Stimulated activated memory B cell treated with anti-CD40 and anti-IgM and Interleukin-4, amounts not matched to agents 10 μg/mL and 1 μg/mL and 100 μg/mL, for 72 hours (primary cell): ENCODE measurements around the gene GIT1.

Experiments used
- ATAC-seq: fragments of 150-1000 bp; cut with Tn5 transposase; 2 replicates; pipeline ENCODE4 v1.10.0; 2021
- H3K27ac Mint-ChIP-seq: one replicate; pipeline ENCODE4 v1.8.0; 2022; ENCODE audit warnings: mild to moderate bottlenecking, mixed read lengths
- H3K27me3 Mint-ChIP-seq: one replicate; pipeline ENCODE4 v1.8.0; 2022; ENCODE audit warnings: mixed read lengths
- H3K36me3 Mint-ChIP-seq: one replicate; pipeline ENCODE4 v1.8.0; 2022; ENCODE audit warnings: mixed read lengths
- H3K4me1 Mint-ChIP-seq: one replicate; pipeline ENCODE4 v1.8.0; 2022; ENCODE audit warnings: mixed read lengths
- H3K4me3 Mint-ChIP-seq: one replicate; pipeline ENCODE4 v1.8.0; 2022; ENCODE audit warnings: mild to moderate bottlenecking, moderate library complexity, mixed read lengths
- H3K9me3 Mint-ChIP-seq: one replicate; pipeline ENCODE4 v1.8.0; 2022; ENCODE audit warnings: mixed read lengths

GIT1 gene

DNA sequence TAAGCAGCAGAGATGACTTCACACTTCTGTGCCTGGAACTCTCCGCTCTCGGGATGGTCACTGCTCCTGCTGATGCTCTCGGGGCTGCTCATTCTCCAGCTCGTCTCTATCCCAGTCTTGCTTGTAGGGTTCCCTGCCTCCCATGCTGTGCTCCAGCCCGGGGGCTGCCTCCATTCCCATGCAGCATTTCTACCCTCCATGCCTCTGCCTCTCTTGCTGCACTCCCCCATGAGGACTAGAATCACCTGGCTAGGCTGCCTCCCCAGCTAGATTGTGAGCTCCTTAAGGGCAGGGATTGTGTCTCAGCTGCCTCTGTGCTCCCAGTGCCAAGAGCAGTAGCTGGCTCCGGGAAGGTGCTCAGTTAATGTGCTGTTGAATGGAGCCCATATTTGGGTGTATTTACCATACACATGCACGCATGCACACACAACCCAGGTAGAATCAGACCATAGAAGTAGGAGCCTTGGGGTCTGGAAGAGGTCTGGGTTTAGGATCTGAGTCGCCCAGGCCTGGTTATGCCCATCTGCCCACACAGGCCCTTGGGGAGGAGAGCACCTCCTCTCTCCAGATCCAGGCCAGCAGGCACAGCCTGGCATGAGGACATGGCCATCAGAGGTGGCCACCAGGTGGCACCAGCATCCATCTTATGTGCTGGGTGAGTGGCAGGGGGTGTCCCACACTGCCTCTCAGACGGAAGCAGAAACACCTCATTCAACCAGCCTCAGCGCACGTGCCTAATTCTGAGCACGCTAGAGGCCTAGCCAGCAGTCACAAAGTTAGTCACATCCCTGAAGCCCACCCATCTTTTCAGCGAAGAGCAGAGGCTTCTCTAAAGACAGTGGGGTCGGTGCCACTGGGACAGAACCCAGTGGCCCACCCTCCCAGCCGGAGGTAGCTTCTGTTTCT lies 9.3 kb downstream of the GIT1 start:
- H3K4me1 Mint-ChIP-seq = peaks cover 35% of the 10 kb centered on the region
- H3K36me3 Mint-ChIP-seq = peaks cover 69% of the 10 kb centered on the region
- no peaks in the 10 kb centered on the region for H3K27me3 Mint-ChIP-seq
- peak overlapping the region; percentile 42 for H3K27ac Mint-ChIP-seq
- ATAC-seq = peak; percentile 96
- no peak overlapping the region for H3K4me3 Mint-ChIP-seq
- H3K9me3 Mint-ChIP-seq = no peaks in the 10 kb centered on the region

DNA sequence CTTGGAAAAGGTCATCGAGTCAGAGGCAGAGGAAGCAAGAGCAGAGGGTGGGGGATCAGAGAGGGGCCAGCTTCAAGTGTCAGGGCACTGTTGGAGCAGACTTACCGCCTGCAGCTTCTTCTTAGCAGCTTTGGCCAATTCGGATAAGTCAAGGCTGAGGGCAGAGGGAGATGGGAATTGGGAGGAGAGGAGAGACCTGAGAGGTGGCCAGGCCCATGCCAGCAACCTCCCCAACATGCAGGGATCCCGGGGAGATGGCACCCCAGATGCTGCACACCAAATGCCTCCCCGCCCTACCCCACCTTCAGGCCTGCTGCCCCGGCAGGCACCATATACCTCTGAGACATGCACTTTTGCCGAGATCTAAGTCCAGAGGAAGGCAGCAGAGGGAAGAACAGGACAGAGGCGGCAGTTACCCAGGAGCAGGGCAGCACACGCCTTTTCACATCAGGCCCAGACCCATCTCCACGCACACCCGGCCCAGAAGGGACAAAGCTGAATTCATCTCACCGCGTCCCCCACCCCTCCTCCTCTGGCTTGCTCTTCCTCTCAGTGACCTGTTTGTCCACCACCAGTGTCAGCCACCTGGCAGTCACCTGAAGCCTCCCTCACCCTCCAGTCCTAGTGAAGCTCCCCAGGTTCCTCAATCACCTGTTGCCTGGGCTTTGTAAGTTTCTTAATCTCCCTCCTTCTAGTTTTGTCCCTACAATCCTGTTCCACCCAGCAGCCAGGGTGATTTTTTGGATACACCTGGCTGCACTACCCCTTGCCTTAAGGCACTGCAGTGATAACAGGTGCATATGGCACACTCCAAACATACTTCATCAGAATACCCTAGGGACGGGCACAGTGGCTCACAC lies 10.6 kb downstream of the GIT1 start:
- H3K27ac Mint-ChIP-seq = no peak overlapping the region
- peaks cover 31% of the 10 kb centered on the region for H3K4me1 Mint-ChIP-seq
- H3K36me3 Mint-ChIP-seq = peaks cover 80% of the 10 kb centered on the region
- ATAC-seq = no peak
- H3K4me3 Mint-ChIP-seq = no peak overlapping the region
- no peaks in the 10 kb centered on the region for H3K27me3 Mint-ChIP-seq
- H3K9me3 Mint-ChIP-seq = no peaks in the 10 kb centered on the region

DNA sequence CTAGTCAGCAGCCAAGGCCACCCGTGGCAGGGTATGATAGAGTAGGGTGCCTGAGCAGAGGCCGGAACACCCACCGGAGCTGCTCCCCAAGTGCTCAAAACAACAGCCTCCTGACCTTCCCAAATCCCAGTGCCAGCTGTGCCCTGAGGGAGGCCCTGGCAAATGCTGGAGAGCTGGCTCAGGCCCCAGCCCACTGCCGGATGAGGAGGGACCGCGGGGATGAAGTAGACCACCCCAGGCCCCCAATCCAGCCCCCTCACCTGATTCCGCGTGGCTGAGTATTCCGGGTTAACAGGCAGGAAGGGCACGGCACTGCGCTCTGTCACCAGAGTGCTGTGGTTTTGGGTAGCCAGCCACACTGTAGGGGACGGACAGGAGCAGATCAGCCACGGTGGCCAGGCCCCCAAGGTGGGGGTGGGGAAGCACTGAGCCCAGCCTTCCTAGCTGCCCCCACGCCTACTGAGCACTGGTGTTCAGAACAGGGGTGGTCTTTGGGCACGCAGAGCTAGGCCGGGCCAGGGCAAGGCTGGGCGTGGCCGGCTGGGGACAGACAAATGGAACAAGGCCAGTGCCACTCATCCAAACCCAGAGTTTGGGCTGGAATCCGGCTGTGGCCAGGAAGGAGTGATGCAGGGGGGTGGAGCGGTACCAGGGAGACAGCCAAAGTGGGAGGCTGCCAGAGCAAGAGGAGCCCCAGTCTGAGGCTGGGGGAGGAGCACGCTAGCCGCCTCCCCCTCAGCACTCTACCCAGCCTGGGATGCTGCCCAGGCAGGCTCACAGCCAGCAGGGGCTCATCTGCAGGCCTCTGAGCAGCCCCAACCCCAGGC lies 11.8 kb downstream of the GIT1 start:
- Mint-ChIP-seq H3K4me3 (no peak overlapping the region), H3K27ac (no peak overlapping the region), H3K36me3 (peaks cover 81% of the 10 kb centered on the region), H3K27me3 (no peaks in the 10 kb centered on the region), H3K9me3 (no peaks in the 10 kb centered on the region), H3K4me1 (peaks cover 36% of the 10 kb centered on the region)
- no peak for ATAC-seq

DNA sequence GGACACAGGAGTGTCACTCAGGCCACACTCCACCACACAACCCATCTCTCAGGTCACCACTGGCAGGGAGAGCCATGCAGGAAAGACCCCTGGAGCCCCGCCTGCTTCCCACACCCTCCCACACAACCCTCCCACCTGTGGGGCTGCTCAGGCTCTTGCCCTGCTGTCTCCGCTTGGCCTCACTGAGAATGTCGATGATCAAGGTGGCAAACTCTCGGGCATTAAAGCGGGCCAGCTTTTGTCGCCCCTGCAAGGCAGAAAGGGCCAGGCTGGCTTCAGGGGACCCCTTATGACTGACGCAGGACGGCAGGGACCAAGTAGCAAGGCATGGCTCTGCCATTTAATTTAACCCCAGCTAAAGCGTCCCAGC lies 12.5 kb downstream of the GIT1 start:
- ATAC-seq = no peak
- H3K27ac Mint-ChIP-seq = no peak overlapping the region
- no peak overlapping the region for H3K4me3 Mint-ChIP-seq
- no peaks in the 10 kb centered on the region for H3K27me3 Mint-ChIP-seq
- peaks cover 36% of the 10 kb centered on the region for H3K4me1 Mint-ChIP-seq
- no peaks in the 10 kb centered on the region for H3K9me3 Mint-ChIP-seq
- H3K36me3 Mint-ChIP-seq = peaks cover 75% of the 10 kb centered on the region

DNA sequence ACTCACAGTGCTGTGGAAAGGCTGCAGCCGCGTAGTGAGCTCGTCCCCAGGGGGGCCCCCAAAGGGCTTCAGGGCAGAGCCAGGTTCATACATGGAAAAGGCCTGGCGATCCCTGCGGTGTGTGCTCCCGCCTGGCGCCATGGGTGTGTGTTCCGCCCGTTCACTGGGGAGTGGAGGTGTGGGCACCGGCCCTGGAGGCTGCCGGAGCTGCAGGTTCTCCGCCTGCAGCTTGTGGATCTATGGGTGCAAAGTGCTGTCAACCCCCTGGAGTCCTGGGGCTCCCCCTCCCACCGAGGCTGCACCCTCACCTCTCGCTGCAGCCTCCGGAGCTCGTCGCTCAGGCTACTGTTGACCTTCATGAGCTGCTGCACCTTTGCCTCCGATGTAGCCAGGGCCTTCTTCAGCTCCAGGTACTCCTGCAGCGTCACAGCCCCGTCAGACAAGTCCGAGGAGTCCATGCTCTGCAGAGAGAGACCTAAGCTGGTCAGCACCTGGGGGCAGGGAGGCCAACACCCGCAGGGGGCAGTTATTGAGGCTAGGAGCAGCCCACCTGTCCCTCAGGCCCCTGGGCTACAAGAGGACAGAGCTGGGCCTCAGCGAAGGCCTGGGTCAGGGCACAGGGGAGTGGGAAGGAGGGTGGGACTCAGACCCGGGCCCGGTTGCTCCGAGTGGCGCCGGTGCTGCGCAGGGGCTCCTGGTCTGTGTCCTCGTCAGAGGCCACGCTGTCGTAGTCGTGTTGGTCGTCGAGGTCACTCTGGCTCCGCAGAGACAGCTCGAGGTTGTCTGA lies 13.0 kb downstream of the GIT1 start:
- Mint-ChIP-seq H3K9me3 (no peaks in the 10 kb centered on the region), H3K4me1 (peaks cover 40% of the 10 kb centered on the region), H3K4me3 (no peak overlapping the region), H3K27ac (no peak overlapping the region), H3K36me3 (peaks cover 69% of the 10 kb centered on the region), H3K27me3 (no peaks in the 10 kb centered on the region)
- ATAC-seq = no peak

DNA sequence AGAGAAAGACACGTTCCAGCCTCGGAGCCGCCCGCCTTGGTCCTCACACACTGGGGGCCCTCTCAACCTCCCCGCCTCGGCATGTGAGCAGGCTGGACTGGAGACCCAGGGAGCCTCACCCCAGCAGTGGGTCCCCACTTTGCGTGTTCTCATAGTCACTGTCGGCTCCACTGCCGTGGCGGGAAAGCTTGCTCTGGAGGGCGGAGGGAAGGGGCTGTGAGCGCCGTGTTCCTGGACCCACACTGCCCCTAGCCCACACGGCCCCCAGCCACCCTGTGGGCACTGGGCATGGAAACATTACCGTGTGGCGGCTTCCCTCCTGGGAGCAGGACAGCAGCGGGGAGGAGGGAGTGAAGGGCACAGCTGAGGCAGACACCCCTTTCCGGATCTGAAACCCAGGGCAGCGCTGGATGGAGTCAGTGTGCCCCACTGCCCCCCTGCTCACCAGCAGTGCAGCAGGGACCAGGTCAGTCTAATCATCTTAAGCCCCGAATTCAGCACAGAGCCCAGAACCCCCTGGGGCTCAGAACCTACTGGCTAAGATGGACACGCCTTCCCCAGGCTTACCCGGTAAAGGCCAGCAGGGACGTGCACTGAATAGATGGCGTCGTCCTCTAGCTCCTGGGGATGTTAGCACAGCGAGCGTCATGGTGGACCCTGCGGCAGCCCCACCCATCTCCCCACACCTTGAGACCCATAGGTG lies 13.8 kb downstream of the GIT1 start:
- Mint-ChIP-seq H3K4me1 (peaks cover 43% of the 10 kb centered on the region), H3K9me3 (no peaks in the 10 kb centered on the region), H3K27ac (peak overlapping the region; percentile 24), H3K4me3 (no peak overlapping the region), H3K27me3 (no peaks in the 10 kb centered on the region), H3K36me3 (peaks cover 65% of the 10 kb centered on the region)
- no peak for ATAC-seq

DNA sequence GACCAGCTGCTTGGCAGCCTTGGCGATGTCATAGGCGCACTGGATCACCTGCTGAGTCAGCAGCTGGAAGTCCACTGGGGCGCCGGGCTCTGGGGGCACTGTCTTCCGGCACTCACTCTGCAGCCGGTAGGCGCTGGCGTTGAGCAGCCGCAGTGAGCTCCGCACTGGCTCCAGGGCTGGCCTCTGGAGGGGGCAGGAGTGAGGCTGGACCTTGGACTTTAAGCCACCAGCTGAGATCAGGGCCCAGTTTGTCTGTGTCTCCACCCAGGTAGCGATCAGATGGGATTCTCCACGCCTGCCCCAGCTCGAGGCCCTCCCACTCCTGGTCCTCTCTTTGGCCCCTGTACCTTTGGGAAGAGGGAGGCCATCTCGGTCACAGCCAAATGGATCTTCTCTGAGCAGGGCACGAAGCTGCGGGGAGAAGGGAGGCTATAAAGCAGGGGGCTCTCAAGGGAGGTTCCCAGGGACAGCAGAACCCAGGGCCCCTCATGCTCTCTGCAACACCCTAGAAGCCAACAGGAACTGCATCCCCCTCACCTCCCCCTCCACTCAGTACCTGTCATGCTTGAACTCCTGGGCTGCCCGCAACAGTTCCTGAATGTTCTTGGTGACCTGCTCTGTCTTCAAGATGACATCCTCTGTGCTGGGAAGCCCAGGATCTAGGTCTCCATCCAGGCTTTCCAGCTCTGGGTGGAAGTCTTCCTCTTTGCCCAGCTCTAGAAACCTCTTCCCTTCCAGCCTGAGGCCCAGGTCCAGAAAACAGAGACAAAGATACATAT lies 14.5 kb downstream of the GIT1 start:
- Mint-ChIP-seq H3K36me3 (peaks cover 60% of the 10 kb centered on the region), H3K27ac (peak overlapping the region; percentile 24), H3K4me3 (no peak overlapping the region), H3K9me3 (no peaks in the 10 kb centered on the region), H3K27me3 (no peaks in the 10 kb centered on the region), H3K4me1 (peaks cover 39% of the 10 kb centered on the region)
- no peak for ATAC-seq

DNA sequence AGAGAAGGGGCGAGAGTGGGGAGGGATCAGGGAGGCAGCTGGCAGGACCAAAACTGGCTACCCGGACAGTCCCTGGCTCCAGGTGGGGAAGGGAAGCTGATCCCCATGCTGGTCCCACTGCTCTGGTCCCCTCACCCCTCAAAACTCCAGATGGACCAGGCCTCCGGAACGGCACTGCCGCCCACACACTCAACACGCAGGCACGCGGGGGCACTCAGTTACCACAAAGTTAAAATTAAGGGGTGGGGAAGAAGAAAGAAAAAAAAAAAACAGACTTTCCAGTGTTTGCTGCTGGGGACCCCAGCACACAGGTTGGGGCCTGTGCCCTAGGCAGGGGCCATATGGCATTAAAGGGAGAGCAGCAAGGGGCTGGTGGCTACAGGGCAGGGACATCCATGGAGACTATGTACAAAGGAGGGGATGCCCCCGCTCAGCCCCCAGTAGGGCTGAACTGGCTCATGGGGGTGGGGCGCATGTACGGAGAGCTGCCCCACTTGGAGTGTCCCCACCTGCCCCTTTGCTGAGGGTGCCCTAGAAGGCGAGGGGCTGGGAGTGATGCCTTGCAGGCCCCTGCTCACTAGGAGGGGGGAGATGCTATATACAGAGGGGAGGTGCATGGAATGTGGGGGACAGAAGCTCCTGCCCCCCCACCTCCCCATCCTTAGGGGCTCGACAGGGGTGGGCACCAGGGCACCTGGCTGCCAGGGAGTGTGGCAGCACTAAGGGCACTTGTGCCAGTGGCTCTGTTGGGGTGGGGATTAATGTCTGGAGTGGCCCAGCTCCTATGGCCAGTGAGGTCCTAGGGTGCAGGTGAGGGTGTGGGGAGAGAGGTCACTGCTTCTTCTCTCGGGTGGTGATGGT lies 15.3 kb downstream of the GIT1 start:
- Mint-ChIP-seq H3K27me3 (no peaks in the 10 kb centered on the region), H3K4me3 (peak overlapping the region; percentile 15), H3K9me3 (no peaks in the 10 kb centered on the region), H3K27ac (peak overlapping the region; percentile 1), H3K36me3 (peaks cover 53% of the 10 kb centered on the region), H3K4me1 (peaks cover 44% of the 10 kb centered on the region)
- ATAC-seq = no peak

DNA sequence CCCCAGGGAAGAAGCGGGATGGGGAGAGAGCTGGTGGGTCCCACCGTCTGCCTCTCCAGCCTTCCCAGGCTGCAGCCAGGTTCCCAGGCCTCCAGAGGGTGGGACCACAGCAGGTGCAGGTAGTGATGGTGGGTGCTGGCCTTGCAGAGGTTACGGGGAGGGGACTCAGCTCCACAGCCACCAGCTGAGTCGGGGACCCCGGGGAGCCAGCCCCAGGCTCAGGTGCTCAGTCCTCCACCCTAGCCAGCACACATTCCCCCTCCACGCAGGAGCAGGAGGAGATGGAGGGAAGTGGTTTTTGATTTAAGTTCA lies 15.9 kb downstream of the GIT1 start:
- H3K36me3 Mint-ChIP-seq = peaks cover 49% of the 10 kb centered on the region
- peak overlapping the region; percentile 1 for H3K27ac Mint-ChIP-seq
- H3K4me1 Mint-ChIP-seq = peaks cover 47% of the 10 kb centered on the region
- H3K27me3 Mint-ChIP-seq = no peaks in the 10 kb centered on the region
- no peaks in the 10 kb centered on the region for H3K9me3 Mint-ChIP-seq
- peak overlapping the region; percentile 15 for H3K4me3 Mint-ChIP-seq
- ATAC-seq = no peak

DNA sequence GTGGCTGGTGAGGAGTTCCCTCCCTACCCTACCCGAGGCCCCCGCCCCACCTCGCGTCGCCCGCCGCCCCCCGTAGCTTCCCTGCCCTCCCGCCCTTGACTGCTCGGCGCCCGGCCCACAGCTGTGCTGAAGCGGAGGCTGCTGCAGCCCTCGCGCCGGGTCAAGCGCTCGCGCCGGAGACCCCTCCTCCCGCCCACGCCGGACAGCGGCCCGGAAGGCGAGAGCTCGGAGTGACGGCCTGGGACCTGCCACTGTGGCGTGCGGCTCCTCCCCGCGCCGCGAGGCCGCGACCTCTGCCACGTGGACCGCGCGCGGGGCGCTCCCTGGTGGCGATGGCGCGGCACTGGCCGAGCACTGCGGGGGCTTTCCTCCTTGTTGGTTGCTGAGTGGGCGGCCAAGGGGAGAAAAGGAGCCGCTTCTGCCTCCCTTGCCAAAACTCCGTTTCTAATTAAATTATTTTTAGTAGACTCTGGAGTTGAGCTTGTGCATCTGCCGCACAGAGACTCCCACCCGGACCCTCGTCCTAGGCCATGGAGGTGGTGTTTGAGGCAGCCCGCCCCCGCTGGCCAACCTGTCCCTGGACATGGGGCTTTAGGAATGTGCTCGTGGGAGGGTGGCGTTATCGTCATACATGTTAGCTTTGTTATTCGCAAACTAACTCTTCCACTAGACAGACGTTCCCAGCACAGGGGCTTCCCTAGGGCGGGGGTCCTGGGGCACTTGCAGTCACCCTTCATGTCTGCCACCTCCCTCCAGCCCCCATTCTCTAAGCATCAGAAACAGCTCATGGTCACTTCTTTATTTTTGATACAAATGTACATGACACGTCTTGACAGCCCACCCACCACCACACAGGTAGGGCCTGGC lies 16.5 kb downstream of the GIT1 start:
- Mint-ChIP-seq H3K4me1 (peaks cover 47% of the 10 kb centered on the region), H3K4me3 (peak overlapping the region; percentile 15), H3K9me3 (no peaks in the 10 kb centered on the region), H3K36me3 (peaks cover 45% of the 10 kb centered on the region), H3K27me3 (no peaks in the 10 kb centered on the region), H3K27ac (no peak overlapping the region)
- peak; percentile 69 for ATAC-seq

DNA sequence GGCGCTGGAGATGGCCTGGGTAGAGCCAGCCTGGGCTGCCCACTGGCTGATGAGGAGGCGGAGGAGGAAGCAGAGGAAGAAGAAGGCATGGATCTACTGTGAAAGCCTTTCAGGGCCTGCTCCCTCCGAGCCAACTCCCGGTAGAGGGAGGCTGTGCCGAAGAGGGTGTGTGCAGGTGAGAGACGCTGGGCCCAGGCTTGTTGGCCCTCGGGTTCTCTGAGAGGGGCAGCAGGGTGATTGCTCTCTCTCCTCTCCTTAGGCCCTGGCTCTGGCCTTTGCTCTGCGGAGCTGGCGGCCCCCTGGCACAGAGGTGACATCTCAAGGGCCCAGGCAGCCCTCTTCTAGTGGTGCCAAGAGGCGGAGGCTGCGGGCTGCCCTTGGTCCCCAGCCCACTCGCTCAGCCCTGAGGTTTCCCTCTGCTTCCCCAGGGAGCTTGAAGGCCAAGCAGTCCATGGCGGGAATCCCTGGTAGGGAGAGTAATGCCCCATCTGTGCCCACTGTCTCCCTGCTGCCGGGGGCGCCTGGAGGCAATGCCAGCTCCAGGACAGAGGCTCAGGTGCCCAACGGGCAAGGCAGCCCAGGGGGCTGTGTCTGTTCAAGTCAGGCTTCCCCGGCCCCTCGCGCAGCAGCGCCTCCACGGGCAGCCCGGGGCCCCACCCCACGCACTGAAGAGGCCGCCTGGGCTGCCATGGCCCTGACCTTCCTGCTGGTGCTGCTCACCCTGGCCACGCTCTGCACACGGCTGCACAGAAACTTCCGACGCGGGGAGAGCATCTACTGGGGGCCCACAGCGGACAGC lies 17.4 kb downstream of the GIT1 start:
- no peaks in the 10 kb centered on the region for H3K27me3 Mint-ChIP-seq
- H3K4me1 Mint-ChIP-seq = peaks cover 47% of the 10 kb centered on the region
- no peak for ATAC-seq
- H3K36me3 Mint-ChIP-seq = peaks cover 39% of the 10 kb centered on the region
- H3K9me3 Mint-ChIP-seq = no peaks in the 10 kb centered on the region
- H3K27ac Mint-ChIP-seq = peak overlapping the region; percentile 34
- H3K4me3 Mint-ChIP-seq = peak overlapping the region; percentile 12
